ENCODE measurements around the gene CNTNAP2. TPM values are rescaled to one million over a fixed set of nuclear protein-coding genes. Genes with fewer than 3 reads are reported as not detected.
A peak's percentile ranks its signal among the peaks of the same experiment; 100 is the strongest.

CNTNAP2 gene
- total RNA-seq, 4 donors from 2014 or later = 0.42 to 0.71 TPM; not detected in 2

- H3K4me3 ChIP-seq (ENCODE audit: low read depth, poor library complexity, severe bottlenecking) = no peak overlapping the region
- intact Hi-C loops (cut with DNase I; ENCODE audit: low total_unique reads) = no loop called here
- TF ChIP-seq CTCF (IDR thresholded peaks at IDR 0.05) (no peak), POLR2A (IDR thresholded peaks at IDR 0.05) (no peak)
- DNase-seq (ENCODE audit: low spot score in 2 of 2) = no peak
- 73 to 77% methylated on average over 2 of the region's 2 CpGs for WGBS, 2 donors
Measured at GRCh38 chr7:148135116-148135515, 2018.5 kb downstream of the CNTNAP2 start.

GRCh38 chr7:148135997-148136396 lies 2019.4 kb downstream of the CNTNAP2 start:
- WGBS, 2 donors = 84 to 91% methylated on average over 3 of the region's 3 CpGs
- no peak for TF ChIP-seq CTCF (IDR thresholded peaks at IDR 0.05)
- TF ChIP-seq POLR2A (IDR thresholded peaks at IDR 0.05) = no peak
- intact Hi-C loops (cut with DNase I; ENCODE audit: low total_unique reads) = no loop called here
- no peak overlapping the region for H3K4me3 ChIP-seq (ENCODE audit: low read depth, poor library complexity, severe bottlenecking)
- DNase-seq (ENCODE audit: low spot score in 2 of 2) = peak in 1 of 2 donors; percentile 26

GRCh38 chr7:148142660-148143248 lies 2026.2 kb downstream of the CNTNAP2 start:
- intact Hi-C loops (cut with DNase I; ENCODE audit: low total_unique reads) = no loop called here
- WGBS, 2 donors = 36 to 46% methylated on average over 4 of the region's 4 CpGs
- TF ChIP-seq POLR2A (IDR thresholded peaks at IDR 0.05) = no peak
- H3K4me3 ChIP-seq (ENCODE audit: low read depth, poor library complexity, severe bottlenecking) = no peak overlapping the region
- DNase-seq (ENCODE audit: low spot score in 2 of 2) = no peak

GRCh38 chr7:148144827-148145226 lies 2028.2 kb downstream of the CNTNAP2 start:
- no peak for TF ChIP-seq POLR2A (IDR thresholded peaks at IDR 0.05)
- no peak for TF ChIP-seq CTCF (IDR thresholded peaks at IDR 0.05)
- no peak overlapping the region for H3K4me3 ChIP-seq (ENCODE audit: low read depth, poor library complexity, severe bottlenecking)
- no peak for DNase-seq (ENCODE audit: low spot score in 2 of 2)
- WGBS, 2 donors = 53 to 57% methylated on average over 4 of the region's 4 CpGs
- intact Hi-C loops (cut with DNase I; ENCODE audit: low total_unique reads) = no loop called here

GRCh38 chr7:148146346-148146745 lies 2029.7 kb downstream of the CNTNAP2 start:
- WGBS, 2 donors = 66 to 91% methylated on average over 2 of the region's 2 CpGs
- intact Hi-C loops (cut with DNase I; ENCODE audit: low total_unique reads) = no loop called here
- no peak for DNase-seq (ENCODE audit: low spot score in 2 of 2)
- TF ChIP-seq POLR2A (IDR thresholded peaks at IDR 0.05) (no peak), CTCF (IDR thresholded peaks at IDR 0.05) (no peak)
- no peak overlapping the region for H3K4me3 ChIP-seq (ENCODE audit: low read depth, poor library complexity, severe bottlenecking)

- no peak overlapping the region for H3K4me3 ChIP-seq (ENCODE audit: low read depth, poor library complexity, severe bottlenecking)
- no peak for DNase-seq (ENCODE audit: low spot score in 2 of 2)
- intact Hi-C loops (cut with DNase I; ENCODE audit: low total_unique reads) = no loop called here
- no peak for TF ChIP-seq CTCF (IDR thresholded peaks at IDR 0.05)
- TF ChIP-seq POLR2A (IDR thresholded peaks at IDR 0.05) = no peak
- 93 to 95% methylated on average over 6 of the region's 6 CpGs for WGBS, 2 donors
Measured at GRCh38 chr7:148147438-148147837, 2030.8 kb downstream of the CNTNAP2 start.

Measured in lower leg skin (tissue), 4 donors.